Sigmoid colon (tissue), 4 donors: ENCODE results near the gene LFNG.

Experiments
- EP300 ChIP-seq, 4 donors: sonication (generic); formaldehyde crosslinking; IDR thresholded peaks; one replicate each; pipeline ENCODE4 v1.6.1; 2017; ENCODE audit warnings: antibody characterized with exemption in 4 of 4
- POLR2A ChIP-seq, 2 donors: fragments of 450-650 bp; IDR thresholded peaks; one replicate each; pipeline ENCODE4 v1.6.1; 2016; ENCODE audit warnings: antibody characterized with exemption in 2 of 2, mild to moderate bottlenecking in 2 of 2, moderate library complexity in 2 of 2
- POLR2AphosphoS5 ChIP-seq, 4 donors: sonication (generic); formaldehyde crosslinking; IDR thresholded peaks; one replicate each; pipeline ENCODE4 v1.6.1; 2017; ENCODE audit warnings: antibody characterized with exemption in 4 of 4
- TF ChIP-seq, protein P1 (sequence below), 4 experiments: fragments of 450-650 bp in 3 of 4; fragments of 200-600 bp in 1 of 4; IDR thresholded peaks; one replicate each; pipeline ENCODE4 v1.5.1; 2016 to 2019; ENCODE audit warnings: antibody characterized with exemption in 4 of 4, mild to moderate bottlenecking in 3 of 4, moderate library complexity in 2 of 4

- TF ChIP-seq POLR2AphosphoS5 (IDR thresholded peaks at IDR 0.05), result no peak
- TF ChIP-seq, protein P1, sequence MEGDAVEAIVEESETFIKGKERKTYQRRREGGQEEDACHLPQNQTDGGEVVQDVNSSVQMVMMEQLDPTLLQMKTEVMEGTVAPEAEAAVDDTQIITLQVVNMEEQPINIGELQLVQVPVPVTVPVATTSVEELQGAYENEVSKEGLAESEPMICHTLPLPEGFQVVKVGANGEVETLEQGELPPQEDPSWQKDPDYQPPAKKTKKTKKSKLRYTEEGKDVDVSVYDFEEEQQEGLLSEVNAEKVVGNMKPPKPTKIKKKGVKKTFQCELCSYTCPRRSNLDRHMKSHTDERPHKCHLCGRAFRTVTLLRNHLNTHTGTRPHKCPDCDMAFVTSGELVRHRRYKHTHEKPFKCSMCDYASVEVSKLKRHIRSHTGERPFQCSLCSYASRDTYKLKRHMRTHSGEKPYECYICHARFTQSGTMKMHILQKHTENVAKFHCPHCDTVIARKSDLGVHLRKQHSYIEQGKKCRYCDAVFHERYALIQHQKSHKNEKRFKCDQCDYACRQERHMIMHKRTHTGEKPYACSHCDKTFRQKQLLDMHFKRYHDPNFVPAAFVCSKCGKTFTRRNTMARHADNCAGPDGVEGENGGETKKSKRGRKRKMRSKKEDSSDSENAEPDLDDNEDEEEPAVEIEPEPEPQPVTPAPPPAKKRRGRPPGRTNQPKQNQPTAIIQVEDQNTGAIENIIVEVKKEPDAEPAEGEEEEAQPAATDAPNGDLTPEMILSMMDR (IDR thresholded peaks at IDR 0.05), result no peak
- TF ChIP-seq POLR2A (IDR thresholded peaks at IDR 0.05), result no peak
- TF ChIP-seq EP300 (IDR thresholded peaks at IDR 0.05), result no peak
These were observed 14.2 kb upstream of the LFNG start for GRCh38 chr7:2505401-2505800.
